CD14-positive monocyte (primary cell): Measurements from ENCODE around the gene SH2D4B. TPM values are rescaled to one million over a fixed set of nuclear protein-coding genes. Genes with fewer than 3 reads are reported as not detected.
A peak's percentile ranks its signal among the peaks of the same experiment; 100 is the strongest.

ENCODE experiments used
- DNase-seq, 3 donors: peaks; one replicate each; pipeline ENCODE4 v3.0.0-alpha.2; 2011 to 2022
- H2AFZ ChIP-seq: 2 replicates; pipeline ENCODE4 v1.6.0; 2012; ENCODE audit warnings: mild to moderate bottlenecking, low read depth, low read length, inconsistent platforms; ENCODE audit not compliant: insufficient read depth, poor library complexity, severe bottlenecking
- H3K27ac ChIP-seq, 2 donors: 1 replicate in 1 of 2; 2 replicates in 1 of 2; pipeline ENCODE4 v1.5.1; 2012 to 2013; ENCODE audit warnings: low read length in 2 of 2, control low read depth in 1 of 2, inconsistent platforms in 1 of 2, low read depth in 1 of 2, mild to moderate bottlenecking in 1 of 2
- H3K27me3 ChIP-seq, 2 donors: one replicate each; pipeline versions ENCODE4 v1.6.0 to v1.6.1; 2011 to 2013; ENCODE audit warnings: low read length in 2 of 2; ENCODE audit not compliant: control insufficient read depth in 2 of 2, insufficient read depth in 2 of 2
- H3K36me3 ChIP-seq, 2 donors: replicated peaks in 1 of 2; 1 replicate in 1 of 2; 2 replicates in 1 of 2; pipeline versions ENCODE4 v1.5.1 to v1.6.1; 2012 to 2013; ENCODE audit warnings: low read length in 2 of 2, control low read depth in 1 of 2, inconsistent platforms in 1 of 2, mild to moderate bottlenecking in 1 of 2; ENCODE audit not compliant: insufficient read depth in 2 of 2, control insufficient read depth in 1 of 2
- H3K4me1 ChIP-seq, 2 donors: 1 replicate in 1 of 2; 2 replicates in 1 of 2; pipeline versions ENCODE4 v1.5.1 to v1.6.1; 2012 to 2013; ENCODE audit warnings: low read length in 2 of 2, control low read depth in 1 of 2, inconsistent platforms in 1 of 2, mild to moderate bottlenecking in 1 of 2, moderate library complexity in 1 of 2; ENCODE audit not compliant: insufficient read depth in 2 of 2, control insufficient read depth in 1 of 2
- H3K4me2 ChIP-seq: replicated peaks from 2 replicates; pipeline ENCODE3; 2012; ENCODE audit warnings: low read length, moderate library complexity, mild to moderate bottlenecking; ENCODE audit not compliant: poor library complexity, severe bottlenecking; ENCODE audit errors: extremely low read depth
- H3K4me3 ChIP-seq, 3 experiments: fragments of 200-600 bp in 1 of 3; sonication (generic) in 1 of 3; replicated peaks in 1 of 3; 1 replicate in 2 of 3; 2 replicates in 1 of 3; pipeline ENCODE4 v1.5.1; 2011 to 2013; ENCODE audit warnings: low read length in 3 of 3, mild to moderate bottlenecking in 3 of 3, control low read depth in 2 of 3, low read depth in 2 of 3, inconsistent platforms in 1 of 3, moderate library complexity in 1 of 3
- H3K79me2 ChIP-seq: 2 replicates; pipeline ENCODE4 v1.6.0; 2012; ENCODE audit warnings: mild to moderate bottlenecking, control low read depth, inconsistent platforms, low read length, moderate library complexity; ENCODE audit not compliant: insufficient read depth
- H3K9ac ChIP-seq: 2 replicates; pipeline ENCODE4 v1.6.0; 2017; ENCODE audit warnings: low read length, mild to moderate bottlenecking; ENCODE audit not compliant: insufficient read depth, poor library complexity, severe bottlenecking
- H3K9me3 ChIP-seq, 2 donors: replicated peaks in 1 of 2; 1 replicate in 1 of 2; 2 replicates in 1 of 2; pipeline versions ENCODE4 v1.5.1 to v1.6.1; 2012 to 2013; ENCODE audit warnings: low read length in 2 of 2, control low read depth in 1 of 2; ENCODE audit not compliant: control insufficient read depth in 1 of 2, insufficient read depth in 1 of 2
- H4K20me1 ChIP-seq: 2 replicates; pipeline ENCODE4 v1.6.0; 2012; ENCODE audit warnings: mild to moderate bottlenecking, low read length, control low read depth, moderate library complexity; ENCODE audit not compliant: insufficient read depth
- H3K27ac Mint-ChIP-seq, 7 donors: one replicate each; pipeline ENCODE4 v1.8.0; 2020; ENCODE audit warnings: mild to moderate bottlenecking in 7 of 7, mixed read lengths in 7 of 7, moderate library complexity in 6 of 7, inconsistent platforms in 2 of 7
- H3K27me3 Mint-ChIP-seq, 3 donors: one replicate each; pipeline ENCODE4 v1.8.0; 2021 to 2022; ENCODE audit warnings: low read depth in 3 of 3, mild to moderate bottlenecking in 3 of 3, mixed read lengths in 3 of 3, moderate library complexity in 3 of 3, inconsistent platforms in 1 of 3
- H3K36me3 Mint-ChIP-seq, 2 donors: one replicate each; pipeline ENCODE4 v1.8.0; 2020; ENCODE audit warnings: mixed read lengths in 2 of 2, inconsistent platforms in 1 of 2, mild to moderate bottlenecking in 1 of 2
- H3K4me1 Mint-ChIP-seq: one replicate; pipeline ENCODE4 v1.8.0; 2020; ENCODE audit warnings: mild to moderate bottlenecking, mixed read lengths
- H3K4me3 Mint-ChIP-seq, 2 donors: one replicate each; pipeline ENCODE4 v1.8.0; 2020; ENCODE audit warnings: mild to moderate bottlenecking in 2 of 2, mixed read lengths in 2 of 2, moderate library complexity in 1 of 2
- H3K9me3 Mint-ChIP-seq, 7 donors: one replicate each; pipeline ENCODE4 v1.8.0; 2020 to 2022; ENCODE audit warnings: mixed read lengths in 7 of 7, mild to moderate bottlenecking in 6 of 7, moderate library complexity in 6 of 7, inconsistent platforms in 2 of 7
- WGBS: methylation state at CpG from one replicate; pipeline ENCODE4 v1.1.5; 2013; ENCODE audit warnings: missing lambda C conversion rate; ENCODE audit not compliant: insufficient coverage; 5-methylcytosine and 5-hydroxymethylcytosine counted together
- intact Hi-C, 2 donors: fragments of 100-400 bp; cut with micrococcal nuclease; formaldehyde crosslinking; loops; one replicate each; pipeline versions ENCODE4 v1.15.0 to v1.15.1; 2023
- polyA plus RNA-seq, 3 donors: library from polyadenylated mRNA; depleted of rRNA in 1 of 3; unstranded in 2 of 3; stranded (reverse) in 1 of 3; fragments of 300-500 nt in 2 of 3; fragments of >200 nt in 1 of 3; fragmentation: Illumina TruSeq in 2 of 3; gene quantifications; 1 replicate in 2 of 3; 2 replicates in 1 of 3; pipeline ENCODE4 v1.2.3, GENCODE V29; 2012 to 2021
- TF ChIP-seq, protein P1 (sequence below): fragments of 200-600 bp; IDR thresholded peaks from one replicate; pipeline ENCODE4 v1.8.0; 2022; ENCODE audit warnings: antibody characterized with exemption, mild to moderate bottlenecking

SH2D4B gene
- polyA plus RNA-seq, 3 donors = 0.01 TPM; not detected in 2

DNA sequence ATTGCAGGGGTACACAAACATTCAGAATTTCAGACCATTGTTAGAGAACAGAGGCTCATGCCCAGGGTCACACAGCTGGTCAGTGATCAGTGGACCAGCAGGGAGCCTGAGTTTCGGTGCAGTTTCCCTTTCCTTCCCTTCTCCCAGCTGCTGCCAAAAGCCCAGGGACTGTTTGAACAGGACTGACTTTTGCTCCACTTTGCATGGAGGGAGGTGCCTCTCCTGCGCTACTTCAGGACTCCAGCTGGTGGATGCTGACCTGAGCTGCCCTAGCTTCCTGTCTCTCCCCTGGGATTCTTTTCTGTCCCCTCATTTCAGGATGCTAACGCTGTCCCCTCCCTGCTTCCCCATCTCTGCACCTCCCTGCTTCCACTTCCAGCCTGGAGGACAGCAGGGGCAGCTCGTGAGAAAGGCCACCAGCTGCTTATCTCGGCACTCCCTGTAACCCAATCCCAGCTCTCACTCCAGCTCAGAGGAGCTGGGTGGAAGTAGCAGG, 14.5 kb downstream of the SH2D4B start:
- H2AFZ ChIP-seq = no peak overlapping the region
- no peaks in the 10 kb centered on the region for H3K36me3 Mint-ChIP-seq
- H3K79me2 ChIP-seq = no peaks in the 10 kb centered on the region
- H3K27ac Mint-ChIP-seq = peak overlapping the region in 1 of 7 donors; percentile 47
- no peaks in the 10 kb centered on the region for H3K27me3 ChIP-seq
- H3K4me1 ChIP-seq = no peaks in the 10 kb centered on the region
- no peak overlapping the region for H3K27ac ChIP-seq
- no peaks in the 10 kb centered on the region for H3K36me3 ChIP-seq
- no peak overlapping the region for H3K4me3 Mint-ChIP-seq
- intact Hi-C loops = no loop called here
- H3K9me3 Mint-ChIP-seq = peaks cover 0 to 2% (median 0%) of the 10 kb centered on the region in 7 donors
- H3K27me3 Mint-ChIP-seq = peaks cover 0 to 2% (median 1%) of the 10 kb centered on the region in 3 donors
- H3K9me3 ChIP-seq = no peaks in the 10 kb centered on the region
- peaks cover 6% of the 10 kb centered on the region for H3K4me1 Mint-ChIP-seq
- no peak overlapping the region for H3K4me3 ChIP-seq
- 70% methylated on average over 3 of the region's 5 CpGs for WGBS
- DNase-seq = no peak
- TF ChIP-seq, protein P1, sequence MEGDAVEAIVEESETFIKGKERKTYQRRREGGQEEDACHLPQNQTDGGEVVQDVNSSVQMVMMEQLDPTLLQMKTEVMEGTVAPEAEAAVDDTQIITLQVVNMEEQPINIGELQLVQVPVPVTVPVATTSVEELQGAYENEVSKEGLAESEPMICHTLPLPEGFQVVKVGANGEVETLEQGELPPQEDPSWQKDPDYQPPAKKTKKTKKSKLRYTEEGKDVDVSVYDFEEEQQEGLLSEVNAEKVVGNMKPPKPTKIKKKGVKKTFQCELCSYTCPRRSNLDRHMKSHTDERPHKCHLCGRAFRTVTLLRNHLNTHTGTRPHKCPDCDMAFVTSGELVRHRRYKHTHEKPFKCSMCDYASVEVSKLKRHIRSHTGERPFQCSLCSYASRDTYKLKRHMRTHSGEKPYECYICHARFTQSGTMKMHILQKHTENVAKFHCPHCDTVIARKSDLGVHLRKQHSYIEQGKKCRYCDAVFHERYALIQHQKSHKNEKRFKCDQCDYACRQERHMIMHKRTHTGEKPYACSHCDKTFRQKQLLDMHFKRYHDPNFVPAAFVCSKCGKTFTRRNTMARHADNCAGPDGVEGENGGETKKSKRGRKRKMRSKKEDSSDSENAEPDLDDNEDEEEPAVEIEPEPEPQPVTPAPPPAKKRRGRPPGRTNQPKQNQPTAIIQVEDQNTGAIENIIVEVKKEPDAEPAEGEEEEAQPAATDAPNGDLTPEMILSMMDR = no peak
- no peaks in the 10 kb centered on the region for H4K20me1 ChIP-seq
- H3K4me2 ChIP-seq = no peak overlapping the region
- no peak overlapping the region for H3K9ac ChIP-seq

DNA sequence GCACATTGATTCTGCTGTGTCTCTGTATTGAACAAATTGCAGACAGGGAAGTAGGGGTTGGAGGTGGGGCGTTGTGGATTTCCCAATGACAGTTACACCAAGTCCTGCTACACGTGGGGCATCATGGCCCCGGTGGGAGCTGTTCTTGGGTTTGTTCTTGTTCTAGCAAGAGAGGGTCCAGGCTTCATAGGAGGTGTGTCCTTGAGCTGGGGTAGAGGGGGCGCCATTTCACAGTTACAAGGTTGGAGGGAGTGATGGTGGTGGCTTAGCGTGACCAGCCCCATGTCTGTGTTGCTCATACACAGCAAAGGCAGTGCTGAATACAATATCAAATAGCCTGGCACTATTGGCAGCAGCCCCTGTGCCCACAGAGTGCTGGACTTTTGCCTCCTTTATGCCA, 15.7 kb downstream of the SH2D4B start:
- Mint-ChIP-seq H3K9me3 (peaks cover 0 to 1% (median 0%) of the 10 kb centered on the region in 7 donors), H3K4me1 (peaks cover 6% of the 10 kb centered on the region), H3K27ac (no peak overlapping the region), H3K27me3 (peaks cover 1 to 2% (median 2%) of the 10 kb centered on the region in 3 donors), H3K4me3 (no peak overlapping the region), H3K36me3 (no peaks in the 10 kb centered on the region)
- no peaks in the 10 kb centered on the region for H3K4me1 ChIP-seq
- no peak overlapping the region for H3K27ac ChIP-seq
- no peak for DNase-seq
- H3K36me3 ChIP-seq = no peaks in the 10 kb centered on the region
- peaks cover 0 to 2% of the 10 kb centered on the region in 2 donors for H3K27me3 ChIP-seq
- H3K4me3 ChIP-seq = no peak overlapping the region
- no peak overlapping the region for H3K9ac ChIP-seq
- TF ChIP-seq, protein P1 = no peak
- no peaks in the 10 kb centered on the region for H4K20me1 ChIP-seq
- WGBS = 62% methylated on average over 3 of the region's 5 CpGs
- no peak overlapping the region for H2AFZ ChIP-seq
- no peaks in the 10 kb centered on the region for H3K9me3 ChIP-seq
- no peaks in the 10 kb centered on the region for H3K79me2 ChIP-seq
- intact Hi-C loops = no loop called here
- no peak overlapping the region for H3K4me2 ChIP-seq
